ENCODE results near the gene TP53RK. TPM values are rescaled to one million over a fixed set of nuclear protein-coding genes. Genes with fewer than 3 reads are reported as not detected.

Gene TP53RK
- total and polyA plus RNA-seq, 2 of the 13 experiments (the other 11 are each of a cell fraction or from before 2014, with no cell fraction given), result 12.9 to 25.5 TPM

- TF ChIP-seq ATF5 (CRISPR knock-in tag; IDR thresholded peaks at IDR 0.05; ENCODE audit: low read depth) (0 out of 2 replicates have a peak, but pooled peaks have one; percentile 67), ZNF747 (CRISPR knock-in tag; IDR thresholded peaks at IDR 0.05; ENCODE audit: borderline replicate concordance) (no peak), MEF2D (CRISPR knock-in tag; IDR thresholded peaks at IDR 0.05) (no peak), ZNF557 (CRISPR knock-in tag; IDR thresholded peaks at IDR 0.05) (no peak), NCOR1 (IDR thresholded peaks at IDR 0.05; ENCODE audit: borderline replicate concordance, low read length) (no peak), IKZF4 (CRISPR knock-in tag; IDR thresholded peaks at IDR 0.05; ENCODE audit: borderline replicate concordance, low read depth, not compliant biosample characterization) (no peak), ZNF337 (CRISPR knock-in tag; IDR thresholded peaks at IDR 0.05; ENCODE audit: borderline replicate concordance, low read depth) (no peak), HOXA3 (CRISPR knock-in tag; IDR thresholded peaks at IDR 0.05) (0 out of 2 replicates have a peak, but pooled peaks have one; percentile 56), TBP (CRISPR knock-in tag; IDR thresholded peaks at IDR 0.05) (no peak), ZFAT (CRISPR knock-in tag; conservative IDR thresholded peaks at IDR 0.05) (no peak), PRPF4 (IDR thresholded peaks at IDR 0.05; ENCODE audit: low read depth, low read length, poor library complexity, severe bottlenecking) (peak; percentile 74), ERF (CRISPR knock-in tag; IDR thresholded peaks at IDR 0.05) (0 out of 2 replicates have a peak, but pooled peaks have one; percentile 18), AGO1 (IDR thresholded peaks at IDR 0.05; ENCODE audit: low read depth, low read length, poor library complexity, severe bottlenecking) (peak; percentile 82), ZBTB37 (CRISPR knock-in tag; IDR thresholded peaks at IDR 0.05) (peak; percentile 33; the same call in 1 of the 2 replicates), KDM5A (IDR thresholded peaks at IDR 0.05; ENCODE audit: borderline replicate concordance, low read length) (0 out of 2 replicates have a peak, but pooled peaks have one; percentile 47), DZIP1 (CRISPR knock-in tag; IDR thresholded peaks at IDR 0.05) (peak; percentile 92; the same call in 1 of the 2 replicates), NFE2L1 (CRISPR knock-in tag; IDR thresholded peaks at IDR 0.05; ENCODE audit: borderline replicate concordance) (no peak), ZNF800 (CRISPR knock-in tag; IDR thresholded peaks at IDR 0.05) (no peak), SCMH1 (CRISPR knock-in tag; IDR thresholded peaks at IDR 0.05; ENCODE audit: borderline replicate concordance) (no peak), CENPBD1 (CRISPR knock-in tag; IDR thresholded peaks at IDR 0.05; ENCODE audit: borderline replicate concordance, low read depth) (no peak)
Observed at GRCh38 chr20:46638134-46638897, 50.9 kb downstream of the TP53RK start (continued).

All from HepG2 (cell line).